ENCODE measurements around the gene BACH2.

Gene BACH2

GRCh38 chr6:90024633-90025032, 272.0 kb downstream of the BACH2 start:
- Histone ChIP-seq H3K27ac (no peak overlapping the region), H3K4me3 (IDR thresholded peaks at IDR 0.05; ENCODE audit: insufficient read depth, low read depth, low read length) (no peak overlapping the region), H3K79me2 (ENCODE audit: insufficient read depth, low read depth) (no peaks in the 10 kb centered on the region), H4K20me1 (ENCODE audit: insufficient read depth) (no peaks in the 10 kb centered on the region), H3K9ac (no peak overlapping the region), H3K36me3 (ENCODE audit: insufficient read depth) (no peaks in the 10 kb centered on the region), H3K27me3 (ENCODE audit: insufficient read depth, low read depth) (no peaks in the 10 kb centered on the region), H3K4me2 (no peak overlapping the region), H2AFZ (ENCODE audit: low read depth) (no peak overlapping the region), H3K4me1 (ENCODE audit: low read depth, poor library complexity, severe bottlenecking) (no peaks in the 10 kb centered on the region)
- no peak for TF ChIP-seq CTCF (conservative IDR thresholded peaks at IDR 0.05; ENCODE audit: low read depth, low read length)

GRCh38 chr6:90021711-90022110, 274.9 kb downstream of the BACH2 start:
- Histone ChIP-seq H3K79me2 (ENCODE audit: insufficient read depth, low read depth) (no peaks in the 10 kb centered on the region), H3K36me3 (ENCODE audit: insufficient read depth) (no peaks in the 10 kb centered on the region), H2AFZ (ENCODE audit: low read depth) (no peak overlapping the region), H3K4me2 (no peak overlapping the region), H3K4me3 (IDR thresholded peaks at IDR 0.05; ENCODE audit: insufficient read depth, low read depth, low read length) (no peak overlapping the region), H3K9ac (no peak overlapping the region), H4K20me1 (ENCODE audit: insufficient read depth) (no peaks in the 10 kb centered on the region), H3K27ac (no peak overlapping the region), H3K4me1 (ENCODE audit: low read depth, poor library complexity, severe bottlenecking) (no peaks in the 10 kb centered on the region), H3K27me3 (ENCODE audit: insufficient read depth, low read depth) (no peaks in the 10 kb centered on the region)
- no peak for TF ChIP-seq CTCF (conservative IDR thresholded peaks at IDR 0.05; ENCODE audit: low read depth, low read length)

GRCh38 chr6:90020746-90021145, 275.9 kb downstream of the BACH2 start:
- H3K79me2 ChIP-seq (ENCODE audit: insufficient read depth, low read depth), result no peaks in the 10 kb centered on the region
- H3K27me3 ChIP-seq (ENCODE audit: insufficient read depth, low read depth), result no peaks in the 10 kb centered on the region
- H3K4me3 ChIP-seq (IDR thresholded peaks at IDR 0.05; ENCODE audit: insufficient read depth, low read depth, low read length), result no peak overlapping the region
- H3K27ac ChIP-seq, result no peak overlapping the region
- no peak overlapping the region for H3K4me2 ChIP-seq
- H2AFZ ChIP-seq (ENCODE audit: low read depth), result no peak overlapping the region
- no peaks in the 10 kb centered on the region for H3K4me1 ChIP-seq (ENCODE audit: low read depth, poor library complexity, severe bottlenecking)
- H3K9ac ChIP-seq, result no peak overlapping the region
- H4K20me1 ChIP-seq (ENCODE audit: insufficient read depth), result no peaks in the 10 kb centered on the region
- no peak for TF ChIP-seq CTCF (conservative IDR thresholded peaks at IDR 0.05; ENCODE audit: low read depth, low read length)
- H3K36me3 ChIP-seq (ENCODE audit: insufficient read depth), result no peaks in the 10 kb centered on the region

GRCh38 chr6:90019216-90019615, 277.4 kb downstream of the BACH2 start:
- Histone ChIP-seq H3K4me3 (IDR thresholded peaks at IDR 0.05; ENCODE audit: insufficient read depth, low read depth, low read length) (no peak overlapping the region), H3K79me2 (ENCODE audit: insufficient read depth, low read depth) (no peaks in the 10 kb centered on the region), H3K27me3 (ENCODE audit: insufficient read depth, low read depth) (no peaks in the 10 kb centered on the region), H3K27ac (no peak overlapping the region), H3K36me3 (ENCODE audit: insufficient read depth) (no peaks in the 10 kb centered on the region), H4K20me1 (ENCODE audit: insufficient read depth) (no peaks in the 10 kb centered on the region), H3K9ac (no peak overlapping the region), H3K4me1 (ENCODE audit: low read depth, poor library complexity, severe bottlenecking) (no peaks in the 10 kb centered on the region), H2AFZ (ENCODE audit: low read depth) (no peak overlapping the region), H3K4me2 (no peak overlapping the region)
- TF ChIP-seq CTCF (conservative IDR thresholded peaks at IDR 0.05; ENCODE audit: low read depth, low read length), result no peak

DNA sequence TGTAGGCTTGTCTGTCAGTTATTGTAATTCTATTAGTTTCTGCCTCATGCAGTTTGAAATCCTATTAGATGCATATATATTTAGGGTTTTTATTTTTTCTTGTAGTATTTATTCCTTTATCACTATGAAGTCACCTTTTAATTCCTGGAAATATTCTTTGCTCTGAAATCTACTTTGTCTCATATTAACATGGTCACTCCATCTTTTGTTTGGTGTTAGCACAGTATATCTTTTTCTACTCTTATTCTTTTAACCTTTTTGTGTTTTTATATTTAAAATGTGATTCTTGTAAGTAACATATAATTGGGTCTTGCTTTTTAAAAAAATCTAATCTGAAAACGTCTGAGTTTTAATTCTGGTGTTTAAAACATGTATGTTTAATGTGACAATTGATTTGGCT, 280.8 kb downstream of the BACH2 start:
- no peaks in the 10 kb centered on the region for H4K20me1 ChIP-seq (ENCODE audit: insufficient read depth)
- no peak overlapping the region for H3K4me3 ChIP-seq (IDR thresholded peaks at IDR 0.05; ENCODE audit: insufficient read depth, low read depth, low read length)
- no peaks in the 10 kb centered on the region for H3K27me3 ChIP-seq (ENCODE audit: insufficient read depth, low read depth)
- H3K27ac ChIP-seq, result no peak overlapping the region
- H3K79me2 ChIP-seq (ENCODE audit: insufficient read depth, low read depth), result no peaks in the 10 kb centered on the region
- no peak for TF ChIP-seq CTCF (conservative IDR thresholded peaks at IDR 0.05; ENCODE audit: low read depth, low read length)
- H3K4me1 ChIP-seq (ENCODE audit: low read depth, poor library complexity, severe bottlenecking), result no peaks in the 10 kb centered on the region
- H3K9ac ChIP-seq, result no peak overlapping the region
- no peaks in the 10 kb centered on the region for H3K36me3 ChIP-seq (ENCODE audit: insufficient read depth)
- H3K4me2 ChIP-seq, result no peak overlapping the region
- no peak overlapping the region for H2AFZ ChIP-seq (ENCODE audit: low read depth)
